AML-193 (cell line): Measurements from ENCODE around the gene CCL7.

Experiments used
- DNase-seq, 2 experiments: peaks; one replicate each; lab custom pipeline; 2025; lab: John Stamatoyannopoulos, UW

CCL7 gene

GRCh38 chr17:34246881-34247280 lies 23.1 kb upstream of the CCL7 start:
- DNase-seq: peak in 1 of 2 experiments; percentile 46

GRCh38 chr17:34248511-34249024 lies 21.5 kb upstream of the CCL7 start:
- DNase-seq: peak; percentile 80 to 83

- DNase-seq: no peak
These were observed 21.0 kb upstream of the CCL7 start for GRCh38 chr17:34249061-34249460.

GRCh38 chr17:34249478-34249877 lies 20.5 kb upstream of the CCL7 start:
- no peak for DNase-seq

GRCh38 chr17:34251186-34251585 lies 18.8 kb upstream of the CCL7 start:
- DNase-seq: no peak

- peak; percentile 91 to 92 for DNase-seq
These were observed 18.0 kb upstream of the CCL7 start for GRCh38 chr17:34252095-34252443.

GRCh38 chr17:34252444-34253138 lies 17.4 kb upstream of the CCL7 start:
- no peak for DNase-seq

- DNase-seq: no peak
These were observed 16.9 kb upstream of the CCL7 start for GRCh38 chr17:34253139-34253525.

- DNase-seq: no peak
These were observed 15.9 kb upstream of the CCL7 start for GRCh38 chr17:34254146-34254545.

GRCh38 chr17:34254651-34255380 lies 15.2 kb upstream of the CCL7 start, which contains the start of gene CCL2:
TSS of gene CCL2 (plus strand) at chr17:34255285. CDS start at chr17:34255350, 65 bp downstream.
- DNase-seq: peak in 1 of 2 experiments; percentile 41

GRCh38 chr17:34255381-34255732 lies 14.7 kb upstream of the CCL7 start:
- DNase-seq: no peak

GRCh38 chr17:34255841-34256240 lies 14.2 kb upstream of the CCL7 start:
- no peak for DNase-seq

- DNase-seq: no peak
These were observed 12.6 kb upstream of the CCL7 start for GRCh38 chr17:34257299-34257985.

- DNase-seq: no peak
These were observed 12.1 kb upstream of the CCL7 start for GRCh38 chr17:34257986-34258326.

GRCh38 chr17:34259146-34259545 lies 10.9 kb upstream of the CCL7 start:
- DNase-seq: no peak

GRCh38 chr17:34260861-34261260 lies 9.2 kb upstream of the CCL7 start:
- no peak for DNase-seq

GRCh38 chr17:34261568-34262337 lies 8.3 kb upstream of the CCL7 start:
- DNase-seq: no peak

GRCh38 chr17:34265711-34266110 lies 4.3 kb upstream of the CCL7 start:
- DNase-seq: no peak

GRCh38 chr17:34275881-34276280 lies 5.9 kb downstream of the CCL7 start:
- no peak for DNase-seq

- no peak for DNase-seq
These were observed 6.8 kb downstream of the CCL7 start for GRCh38 chr17:34276826-34277225.

- DNase-seq: no peak
These were observed 13.6 kb downstream of the CCL7 start for GRCh38 chr17:34283571-34283970.

- no peak for DNase-seq
These were observed 15.3 kb downstream of the CCL7 start, which contains the start of gene CCL11 for GRCh38 chr17:34285286-34285792. TSS of gene CCL11 (plus strand) at chr17:34285742. CDS start at chr17:34285809, 67 bp downstream.
